HG03135 (cell line): ENCODE data around the gene TFAP2C.
"Not testable (repeated sequence)": the region's sequence is repeated elsewhere in the genome, so short reads cannot be mapped to it uniquely, and the experiment has no call there.

Source experiments
- ATAC-seq: cut with Tn5 transposase; IDR thresholded peaks from one replicate; pipeline ENCODE4 v1.9.1; 2021; ENCODE audit warnings: mild to moderate bottlenecking, moderate library complexity; ENCODE audit not compliant: unreplicated experiment

Gene TFAP2C

GRCh38 chr20:56614196-56614595 lies 14.9 kb upstream of the TFAP2C start:
- no peak for ATAC-seq

GRCh38 chr20:56616716-56617115 lies 12.4 kb upstream of the TFAP2C start:
- no peak for ATAC-seq

GRCh38 chr20:56617489-56617888 lies 11.6 kb upstream of the TFAP2C start:
- ATAC-seq: no peak

- no peak for ATAC-seq
Observed at GRCh38 chr20:56621730-56622129, 7.4 kb upstream of the TFAP2C start.

- not testable (repeated sequence) for ATAC-seq
Observed at GRCh38 chr20:56623930-56624329, 5.2 kb upstream of the TFAP2C start.

- no peak for ATAC-seq
Observed at GRCh38 chr20:56624786-56625681, 4.1 kb upstream of the TFAP2C start.

- no peak for ATAC-seq
Observed at GRCh38 chr20:56625837-56626236, 3.3 kb upstream of the TFAP2C start.

GRCh38 chr20:56626367-56627121 lies 2.6 kb upstream of the TFAP2C start:
- no peak for ATAC-seq

GRCh38 chr20:56627122-56628014 lies 1.7 kb upstream of the TFAP2C start:
- no peak for ATAC-seq

GRCh38 chr20:56628015-56628872 lies 862 bp upstream of the TFAP2C start:
- ATAC-seq: no peak

GRCh38 chr20:56629464-56630085 lies 469 bp downstream of the TFAP2C start:
- ATAC-seq: no peak

- no peak for ATAC-seq
Observed at GRCh38 chr20:56630086-56630493, 984 bp downstream of the TFAP2C start.

GRCh38 chr20:56630506-56631317 lies 1.6 kb downstream of the TFAP2C start:
- no peak for ATAC-seq

GRCh38 chr20:56631318-56631989 lies 2.3 kb downstream of the TFAP2C start:
- no peak for ATAC-seq

GRCh38 chr20:56631990-56632327 lies 2.9 kb downstream of the TFAP2C start:
- ATAC-seq: no peak

GRCh38 chr20:56634307-56634706 lies 5.2 kb downstream of the TFAP2C start:
- no peak for ATAC-seq

GRCh38 chr20:56634735-56635385 lies 5.8 kb downstream of the TFAP2C start:
- ATAC-seq: no peak

GRCh38 chr20:56636716-56637115 lies 7.6 kb downstream of the TFAP2C start:
- no peak for ATAC-seq
